ENCODE results near the gene PDE4D. TPM values are rescaled to one million over a fixed set of nuclear protein-coding genes. Genes with fewer than 3 reads are reported as not detected.

The PDE4D gene
- total RNA-seq (52.8 and 54.2 TPM in 2 replicates), polyA plus RNA-seq (21.9 and 28.7 TPM in 2 replicates)

GRCh38 chr5:59893429-59894227, at the start of gene PDE4D:
PDE4D (minus strand) TSS chr5:59893726.
- peak within 1 kb of the TSS; percentile 40 for H3K4me3 ChIP-seq
- no peaks in the 10 kb centered on the region for H3K9me3 ChIP-seq (ENCODE audit: low read depth)
- peak; percentile 3 for TF ChIP-seq CTCF (IDR thresholded peaks at IDR 0.05; ENCODE audit: low read depth, low read length)
- DNase-seq (ENCODE audit: low read depth in 1 of 2, low spot score in 1 of 2): peak; percentile 72 to 90
- no peak within 1 kb of the TSS for H3K27ac ChIP-seq
- H3K27me3 ChIP-seq: peaks cover 78% of the 10 kb centered on the region
- H3K4me1 ChIP-seq (ENCODE audit: low read depth): no peaks in the 10 kb centered on the region
- no peaks in the 10 kb centered on the region for H3K36me3 ChIP-seq

- no peak for DNase-seq (ENCODE audit: low read depth in 1 of 2, low spot score in 1 of 2)
- Histone ChIP-seq H3K9me3 (ENCODE audit: low read depth) (no peaks in the 10 kb centered on the region), H3K4me1 (ENCODE audit: low read depth) (no peaks in the 10 kb centered on the region), H3K27me3 (no peaks in the 10 kb centered on the region), H3K27ac (no peak overlapping the region), H3K4me3 (no peak overlapping the region), H3K36me3 (no peaks in the 10 kb centered on the region)
- no peak for TF ChIP-seq CTCF (IDR thresholded peaks at IDR 0.05; ENCODE audit: low read depth, low read length)
These were observed 44.1 kb upstream of the PDE4D start for GRCh38 chr5:59937633-59938032.

DNA sequence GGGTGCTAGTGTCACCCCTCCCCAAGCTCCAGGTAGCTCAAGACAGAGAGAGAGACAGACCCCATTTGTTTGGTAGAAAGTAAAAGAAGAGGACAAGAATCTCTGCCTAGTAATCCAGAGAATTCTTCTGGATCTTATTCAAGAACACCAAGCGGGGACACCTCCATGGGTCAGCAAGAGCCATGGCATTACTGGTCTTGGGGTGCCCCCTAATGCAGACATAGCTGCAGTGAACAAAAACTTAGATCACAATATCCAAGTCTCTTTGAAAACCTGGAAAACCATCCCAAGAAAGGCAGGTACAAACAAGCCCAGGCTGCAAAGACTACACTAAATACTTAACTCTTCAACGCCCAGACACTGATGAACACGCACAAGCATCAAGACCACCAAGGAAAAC, 29.9 kb upstream of the PDE4D start:
- no peaks in the 10 kb centered on the region for H3K36me3 ChIP-seq
- no peaks in the 10 kb centered on the region for H3K4me1 ChIP-seq (ENCODE audit: low read depth)
- H3K27me3 ChIP-seq: no peaks in the 10 kb centered on the region
- no peak overlapping the region for H3K27ac ChIP-seq
- peak; percentile 49 for TF ChIP-seq CTCF (IDR thresholded peaks at IDR 0.05; ENCODE audit: low read depth, low read length)
- H3K4me3 ChIP-seq: no peak overlapping the region
- DNase-seq (ENCODE audit: low read depth in 1 of 2, low spot score in 1 of 2): peak; percentile 2 to 65
- H3K9me3 ChIP-seq (ENCODE audit: low read depth): no peaks in the 10 kb centered on the region

DNA sequence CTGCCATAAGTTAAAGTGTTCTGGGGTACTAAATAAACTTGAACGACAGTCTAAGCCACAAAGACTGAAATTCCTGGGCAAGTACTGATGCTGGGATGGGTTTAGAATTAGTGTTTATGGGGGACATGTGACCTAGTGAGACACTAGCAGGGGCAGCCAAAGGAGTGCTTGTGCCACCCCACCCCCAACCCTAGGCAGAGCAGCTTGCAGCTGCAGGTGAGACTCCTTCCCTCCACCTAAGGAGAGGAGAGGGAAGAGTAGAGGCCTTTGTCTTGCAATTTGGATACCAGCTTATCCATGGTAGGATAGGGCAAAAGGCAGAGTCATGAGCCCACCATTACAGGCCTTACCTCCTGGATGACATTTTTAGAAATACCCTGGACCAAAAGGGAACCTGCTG, 28.7 kb upstream of the PDE4D start:
- no peak overlapping the region for H3K27ac ChIP-seq
- no peak for DNase-seq (ENCODE audit: low read depth in 1 of 2, low spot score in 1 of 2)
- TF ChIP-seq CTCF (IDR thresholded peaks at IDR 0.05; ENCODE audit: low read depth, low read length): no peak

DNA sequence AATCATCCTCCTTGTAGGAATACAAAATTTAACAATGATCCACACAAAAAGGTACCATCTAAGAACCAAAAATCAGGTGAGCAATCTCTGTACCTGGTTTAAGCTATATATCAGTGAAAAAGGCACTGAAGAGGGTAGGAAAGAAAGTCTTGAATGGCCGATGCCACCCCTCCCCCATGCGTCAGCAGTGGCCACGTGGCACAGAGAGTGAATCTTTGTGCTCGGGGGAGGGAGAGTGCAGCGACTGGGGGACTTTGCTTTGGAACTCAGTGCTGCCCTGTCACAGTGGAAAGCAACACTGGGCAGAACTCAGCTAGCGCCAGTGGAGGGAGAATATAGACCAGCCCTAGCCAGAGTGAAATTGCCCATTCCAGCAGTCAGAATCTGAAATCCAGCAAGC, 28.3 kb upstream of the PDE4D start:
- no peak for TF ChIP-seq CTCF (IDR thresholded peaks at IDR 0.05; ENCODE audit: low read depth, low read length)
- DNase-seq (ENCODE audit: low read depth in 1 of 2, low spot score in 1 of 2): no peak
- Histone ChIP-seq H3K4me3 (no peak overlapping the region), H3K9me3 (ENCODE audit: low read depth) (no peaks in the 10 kb centered on the region), H3K4me1 (ENCODE audit: low read depth) (no peaks in the 10 kb centered on the region), H3K27me3 (no peaks in the 10 kb centered on the region), H3K36me3 (no peaks in the 10 kb centered on the region), H3K27ac (no peak overlapping the region)

More for the DNA sequence above, 28.7 kb upstream of the PDE4D start:
- Histone ChIP-seq H3K36me3 (no peaks in the 10 kb centered on the region), H3K27me3 (no peaks in the 10 kb centered on the region), H3K4me1 (ENCODE audit: low read depth) (no peaks in the 10 kb centered on the region), H3K4me3 (no peak overlapping the region), H3K9me3 (ENCODE audit: low read depth) (no peaks in the 10 kb centered on the region)

All from cardiac muscle cell (in vitro differentiated cells and primary cell).